ENCODE measurements around the gene SLC8B1. TPM values are rescaled to one million over a fixed set of nuclear protein-coding genes. Genes with fewer than 3 reads are reported as not detected.

Gene SLC8B1
- total RNA-seq, 1 donor from 2014 or later: 42.2 TPM

- no peak for DNase-seq (ENCODE audit: extremely low spot score in 2 of 2)
- no peaks in the 10 kb centered on the region for H3K4me1 ChIP-seq
- intact Hi-C loops (cut with DNase I): no loop called here
- TF ChIP-seq POLR2AphosphoS5 (IDR thresholded peaks at IDR 0.05; ENCODE audit: insufficient read depth in 1 of 2, low read depth in 1 of 2) (no peak), CTCF (IDR thresholded peaks at IDR 0.05) (no peak), POLR2A (IDR thresholded peaks at IDR 0.05) (no peak)
- H3K4me3 ChIP-seq: no peak overlapping the region
- no peaks in the 10 kb centered on the region for H3K36me3 ChIP-seq
- no peak overlapping the region for H3K27ac ChIP-seq
- no peaks in the 10 kb centered on the region for H3K27me3 ChIP-seq
- H3K9me3 ChIP-seq: no peaks in the 10 kb centered on the region
These were observed 16.2 kb upstream of the SLC8B1 start for GRCh38 chr12:113351089-113351488.

- Histone ChIP-seq H3K27me3 (no peaks in the 10 kb centered on the region), H3K9me3 (no peaks in the 10 kb centered on the region)
These were observed 14.1 kb upstream of the SLC8B1 start for GRCh38 chr12:113348849-113349536.

GRCh38 chr12:113347892-113348291 lies 13.0 kb upstream of the SLC8B1 start:
- no peak for DNase-seq (ENCODE audit: extremely low spot score in 2 of 2)
- no peaks in the 10 kb centered on the region for H3K27me3 ChIP-seq
- no peaks in the 10 kb centered on the region for H3K9me3 ChIP-seq
- intact Hi-C loops (cut with DNase I): no loop called here
- H3K27ac ChIP-seq: no peak overlapping the region
- no peaks in the 10 kb centered on the region for H3K4me1 ChIP-seq
- no peaks in the 10 kb centered on the region for H3K36me3 ChIP-seq
- TF ChIP-seq POLR2AphosphoS5 (IDR thresholded peaks at IDR 0.05; ENCODE audit: insufficient read depth in 1 of 2, low read depth in 1 of 2): no peak
- no peak for TF ChIP-seq CTCF (IDR thresholded peaks at IDR 0.05)
- TF ChIP-seq POLR2A (IDR thresholded peaks at IDR 0.05): no peak
- no peak overlapping the region for H3K4me3 ChIP-seq

More at GRCh38 chr12:113348849-113349536, 14.1 kb upstream of the SLC8B1 start:
- Histone ChIP-seq H3K4me1 (no peaks in the 10 kb centered on the region), H3K4me3 (no peak overlapping the region), H3K27ac (no peak overlapping the region), H3K36me3 (no peaks in the 10 kb centered on the region)
- TF ChIP-seq CTCF (IDR thresholded peaks at IDR 0.05) (no peak), POLR2AphosphoS5 (IDR thresholded peaks at IDR 0.05; ENCODE audit: insufficient read depth in 1 of 2, low read depth in 1 of 2) (no peak), POLR2A (IDR thresholded peaks at IDR 0.05) (no peak)
- intact Hi-C loops (cut with DNase I): no loop called here
- no peak for DNase-seq (ENCODE audit: extremely low spot score in 2 of 2)

- H3K36me3 ChIP-seq: no peaks in the 10 kb centered on the region
- H3K4me1 ChIP-seq: no peaks in the 10 kb centered on the region
- DNase-seq (ENCODE audit: extremely low spot score in 2 of 2): no peak
- no peak overlapping the region for H3K27ac ChIP-seq
- no peak overlapping the region for H3K4me3 ChIP-seq
- no peak for TF ChIP-seq CTCF (IDR thresholded peaks at IDR 0.05)
- TF ChIP-seq POLR2A (IDR thresholded peaks at IDR 0.05): no peak
- TF ChIP-seq POLR2AphosphoS5 (IDR thresholded peaks at IDR 0.05; ENCODE audit: insufficient read depth in 1 of 2, low read depth in 1 of 2): no peak
- no peaks in the 10 kb centered on the region for H3K9me3 ChIP-seq
- intact Hi-C loops (cut with DNase I): no loop called here
- no peaks in the 10 kb centered on the region for H3K27me3 ChIP-seq
These were observed 12.2 kb upstream of the SLC8B1 start for GRCh38 chr12:113347107-113347506.

GRCh38 chr12:113346353-113346752 lies 11.4 kb upstream of the SLC8B1 start:
- Histone ChIP-seq H3K27ac (no peak overlapping the region), H3K36me3 (no peaks in the 10 kb centered on the region), H3K27me3 (no peaks in the 10 kb centered on the region), H3K4me1 (no peaks in the 10 kb centered on the region), H3K9me3 (no peaks in the 10 kb centered on the region), H3K4me3 (no peak overlapping the region)
- intact Hi-C loops (cut with DNase I): no loop called here
- no peak for DNase-seq (ENCODE audit: extremely low spot score in 2 of 2)
- TF ChIP-seq POLR2AphosphoS5 (IDR thresholded peaks at IDR 0.05; ENCODE audit: insufficient read depth in 1 of 2, low read depth in 1 of 2) (no peak), CTCF (IDR thresholded peaks at IDR 0.05) (no peak), POLR2A (IDR thresholded peaks at IDR 0.05) (no peak)

Data from vagina (tissue), 2 donors.